Peyer's patch (tissue), 4 donors: Measurements from ENCODE around the gene TCF4.

ENCODE experiments used
- CTCF ChIP-seq, 6 experiments: fragments of 450-650 bp in 4 of 6; fragments of 200-600 bp in 2 of 6; sonication (generic) in 1 of 6; IDR thresholded peaks; one replicate each; pipeline ENCODE4 v1.5.1; 2017 to 2019; ENCODE audit warnings: antibody characterized with exemption in 6 of 6, mild to moderate bottlenecking in 3 of 6, moderate library complexity in 1 of 6
- POLR2A ChIP-seq, 2 donors: fragments of 450-650 bp; IDR thresholded peaks; one replicate each; pipeline ENCODE4 v1.5.1; 2017; ENCODE audit warnings: antibody characterized with exemption in 2 of 2, mild to moderate bottlenecking in 2 of 2, moderate library complexity in 2 of 2

GRCh38 chr18:55570966-55571365 lies 17.0 kb downstream of the TCF4 start:
- TF ChIP-seq POLR2A (IDR thresholded peaks at IDR 0.05) (no peak), CTCF (IDR thresholded peaks at IDR 0.05) (no peak)
